ENCODE measurements around the gene SHROOM1.
A peak's percentile ranks its signal among the peaks of the same experiment; 100 is the strongest.

The SHROOM1 gene

GRCh38 chr5:132837868-132838267 is 7.4 kb upstream of the SHROOM1 start:
- no peak for DNase-seq
- Mint-ChIP-seq H3K36me3 (ENCODE audit: low read depth) (no peaks in the 10 kb centered on the region), H3K4me3 (no peak overlapping the region), H3K27me3 (peaks cover under 1% of the 10 kb centered on the region), H3K9me3 (no peaks in the 10 kb centered on the region), H3K27ac (no peak overlapping the region), H3K4me1 (ENCODE audit: low read depth) (no peaks in the 10 kb centered on the region)

- no peak for DNase-seq
- Mint-ChIP-seq H3K36me3 (ENCODE audit: low read depth) (no peaks in the 10 kb centered on the region), H3K4me3 (no peak overlapping the region), H3K4me1 (ENCODE audit: low read depth) (no peaks in the 10 kb centered on the region), H3K9me3 (no peaks in the 10 kb centered on the region), H3K27ac (no peak overlapping the region), H3K27me3 (peaks cover 4% of the 10 kb centered on the region)
These were observed 6.4 kb upstream of the SHROOM1 start for GRCh38 chr5:132836852-132837251.

DNA sequence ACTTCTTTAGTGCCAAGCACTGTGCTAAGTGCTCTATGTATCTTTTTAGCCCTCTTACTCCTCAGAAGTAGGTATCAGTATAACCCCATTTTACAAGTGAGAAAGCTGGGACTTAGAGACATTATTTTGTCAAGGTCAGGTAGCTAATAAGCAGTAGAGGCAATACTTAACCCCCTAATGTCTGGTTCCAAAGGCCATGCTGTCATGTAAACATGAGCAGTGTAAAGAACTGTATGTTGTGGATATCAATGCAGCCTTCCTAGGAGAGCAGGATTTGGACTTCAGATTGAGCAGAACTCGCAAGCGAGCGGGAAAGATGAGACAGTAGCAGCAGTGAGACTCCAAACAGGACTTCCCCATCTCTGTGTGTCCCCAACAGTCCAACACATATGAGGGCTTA is 3.6 kb upstream of the SHROOM1 start:
- H3K27ac Mint-ChIP-seq, result no peak overlapping the region
- peaks cover 24% of the 10 kb centered on the region for H3K27me3 Mint-ChIP-seq
- no peak for DNase-seq
- H3K9me3 Mint-ChIP-seq, result no peaks in the 10 kb centered on the region
- H3K36me3 Mint-ChIP-seq (ENCODE audit: low read depth), result no peaks in the 10 kb centered on the region
- peaks cover 14% of the 10 kb centered on the region for H3K4me1 Mint-ChIP-seq (ENCODE audit: low read depth)
- H3K4me3 Mint-ChIP-seq, result no peak overlapping the region

GRCh38 chr5:132832612-132833011 is 2.2 kb upstream of the SHROOM1 start:
- Mint-ChIP-seq H3K27me3 (peaks cover 38% of the 10 kb centered on the region), H3K36me3 (ENCODE audit: low read depth) (no peaks in the 10 kb centered on the region), H3K9me3 (no peaks in the 10 kb centered on the region), H3K4me1 (ENCODE audit: low read depth) (peaks cover 17% of the 10 kb centered on the region), H3K4me3 (no peak overlapping the region), H3K27ac (no peak overlapping the region)
- no peak for DNase-seq

DNA sequence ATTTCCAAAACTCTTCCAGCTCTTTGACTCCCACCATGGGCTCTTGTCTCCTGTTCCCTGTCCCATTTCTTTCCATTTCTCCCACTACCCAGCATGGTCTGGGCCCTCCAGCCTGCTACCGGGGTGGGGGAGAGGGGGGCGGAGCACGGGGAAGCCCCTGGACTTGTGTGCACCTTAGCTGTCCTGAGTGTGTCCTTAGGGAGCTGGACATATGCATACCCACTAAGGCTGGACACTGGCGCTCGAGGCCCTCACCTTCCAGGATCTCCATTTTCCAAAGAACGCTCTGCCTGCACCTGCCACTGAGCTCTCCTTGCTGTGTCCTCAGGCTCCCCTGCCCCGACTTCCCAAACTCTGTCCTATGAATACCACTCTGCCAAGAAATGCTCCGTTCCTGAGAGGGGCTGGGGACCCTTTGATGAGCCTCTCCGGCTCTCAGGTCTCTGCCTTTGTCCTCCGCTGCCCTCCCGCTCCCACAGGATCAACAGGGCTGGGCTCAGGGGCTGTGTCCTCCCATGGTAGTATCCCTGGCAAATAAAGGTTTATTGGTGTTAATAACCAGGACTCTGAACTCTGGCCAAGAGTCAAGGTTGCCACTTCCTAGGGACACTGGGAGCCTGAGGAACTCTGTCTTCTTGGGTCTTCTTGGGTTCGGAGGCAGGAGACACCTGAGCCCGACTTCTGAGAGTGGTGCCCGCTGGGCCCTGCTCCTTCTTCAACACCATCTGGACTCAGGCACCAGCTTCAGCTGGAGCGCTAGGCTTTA is 831 bp upstream of the SHROOM1 start:
- H3K4me1 Mint-ChIP-seq (ENCODE audit: low read depth), result peaks cover 18% of the 10 kb centered on the region
- DNase-seq, result no peak
- no peak overlapping the region for H3K27ac Mint-ChIP-seq
- H3K36me3 Mint-ChIP-seq (ENCODE audit: low read depth), result no peaks in the 10 kb centered on the region
- peak overlapping the region; percentile 57 for H3K4me3 Mint-ChIP-seq
- H3K27me3 Mint-ChIP-seq, result peaks cover 52% of the 10 kb centered on the region
- H3K9me3 Mint-ChIP-seq, result no peaks in the 10 kb centered on the region

DNA sequence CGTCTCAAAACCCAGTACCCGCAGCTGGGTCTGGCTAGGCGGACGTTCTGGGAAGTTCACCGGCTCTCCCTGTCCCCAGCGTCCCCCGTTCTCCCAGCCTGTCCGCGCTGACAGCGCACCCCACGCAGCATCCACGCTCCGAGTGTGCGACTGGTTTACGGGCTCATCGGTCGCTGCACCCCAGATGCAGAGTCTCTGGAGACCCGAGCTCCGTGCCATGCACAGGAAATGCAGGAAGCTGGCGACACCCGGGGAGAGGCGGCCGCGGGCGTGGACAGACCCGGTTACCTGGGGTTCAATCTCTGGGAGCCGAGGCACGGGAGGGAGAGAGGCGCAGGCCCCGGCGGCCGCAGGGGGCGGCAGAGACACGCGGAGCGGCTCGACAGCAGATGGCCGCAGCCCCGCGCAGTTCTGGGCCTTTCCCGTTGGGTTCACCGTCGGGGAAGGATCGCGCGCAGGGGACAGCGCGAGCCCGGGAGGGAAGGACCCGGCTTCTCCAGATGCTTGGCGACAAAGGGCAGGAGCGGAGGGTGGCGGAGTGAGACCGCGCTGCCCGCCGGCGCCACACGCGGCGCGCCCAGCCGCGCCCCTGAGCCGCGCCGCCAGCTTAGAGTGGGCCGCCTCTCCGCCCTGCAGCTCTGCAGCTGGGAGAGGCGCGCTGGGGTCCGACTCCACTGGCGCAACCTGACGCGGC is 558 bp downstream of the SHROOM1 start:
- peak overlapping the region; percentile 81 for H3K4me3 Mint-ChIP-seq
- DNase-seq, result peak; percentile 84
- H3K9me3 Mint-ChIP-seq, result no peaks in the 10 kb centered on the region
- no peaks in the 10 kb centered on the region for H3K36me3 Mint-ChIP-seq (ENCODE audit: low read depth)
- H3K27ac Mint-ChIP-seq, result peak overlapping the region; percentile 67
- peaks cover 18% of the 10 kb centered on the region for H3K4me1 Mint-ChIP-seq (ENCODE audit: low read depth)
- H3K27me3 Mint-ChIP-seq, result peaks cover 61% of the 10 kb centered on the region

GRCh38 chr5:132828846-132829494 is 1.5 kb downstream of the SHROOM1 start:
- Mint-ChIP-seq H3K9me3 (no peaks in the 10 kb centered on the region), H3K27me3 (peaks cover 70% of the 10 kb centered on the region), H3K36me3 (ENCODE audit: low read depth) (no peaks in the 10 kb centered on the region), H3K4me1 (ENCODE audit: low read depth) (peaks cover 18% of the 10 kb centered on the region), H3K4me3 (peak overlapping the region; percentile 81), H3K27ac (no peak overlapping the region)
- no peak for DNase-seq

GRCh38 chr5:132827943-132828673 is 2.3 kb downstream of the SHROOM1 start:
- Mint-ChIP-seq H3K4me3 (no peak overlapping the region), H3K9me3 (no peaks in the 10 kb centered on the region), H3K27me3 (peaks cover 76% of the 10 kb centered on the region), H3K27ac (no peak overlapping the region), H3K4me1 (ENCODE audit: low read depth) (peaks cover 18% of the 10 kb centered on the region), H3K36me3 (ENCODE audit: low read depth) (no peaks in the 10 kb centered on the region)
- DNase-seq, result no peak

DNA sequence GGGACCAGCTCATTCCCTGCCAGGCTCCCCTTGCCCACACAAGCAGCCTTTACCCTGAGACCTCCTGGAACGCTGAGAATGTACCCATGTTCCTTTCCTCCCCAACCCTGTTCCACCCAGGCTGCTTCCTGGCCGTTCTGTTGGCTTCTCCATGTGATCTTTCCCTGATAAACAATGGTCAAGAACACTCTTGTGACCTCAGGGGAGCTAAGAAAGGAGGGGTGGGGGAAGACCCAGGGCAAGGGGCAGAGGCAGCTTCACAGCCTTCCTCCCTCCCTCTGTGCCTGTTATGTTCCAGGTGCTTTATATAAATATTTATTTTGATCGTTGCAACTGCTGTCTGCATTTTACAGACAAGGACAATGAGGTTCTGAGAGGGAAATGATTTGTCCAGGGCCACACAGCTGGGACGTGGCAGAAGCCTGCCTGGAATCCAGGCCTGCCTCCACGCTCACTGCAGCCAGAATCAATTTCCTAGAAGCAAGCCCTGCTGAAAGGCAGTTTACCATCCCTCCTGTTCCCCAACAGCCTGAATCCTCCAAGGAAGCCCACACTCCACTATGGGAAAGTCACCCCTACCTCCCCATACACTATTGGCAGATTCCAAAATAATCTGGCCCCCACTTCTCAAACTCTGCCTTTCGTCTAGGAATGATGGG is 3.9 kb downstream of the SHROOM1 start:
- Mint-ChIP-seq H3K27me3 (peaks cover 76% of the 10 kb centered on the region), H3K36me3 (ENCODE audit: low read depth) (no peaks in the 10 kb centered on the region), H3K4me3 (peak overlapping the region; percentile 20), H3K4me1 (ENCODE audit: low read depth) (peaks cover 18% of the 10 kb centered on the region), H3K9me3 (no peaks in the 10 kb centered on the region), H3K27ac (no peak overlapping the region)
- no peak for DNase-seq

DNA sequence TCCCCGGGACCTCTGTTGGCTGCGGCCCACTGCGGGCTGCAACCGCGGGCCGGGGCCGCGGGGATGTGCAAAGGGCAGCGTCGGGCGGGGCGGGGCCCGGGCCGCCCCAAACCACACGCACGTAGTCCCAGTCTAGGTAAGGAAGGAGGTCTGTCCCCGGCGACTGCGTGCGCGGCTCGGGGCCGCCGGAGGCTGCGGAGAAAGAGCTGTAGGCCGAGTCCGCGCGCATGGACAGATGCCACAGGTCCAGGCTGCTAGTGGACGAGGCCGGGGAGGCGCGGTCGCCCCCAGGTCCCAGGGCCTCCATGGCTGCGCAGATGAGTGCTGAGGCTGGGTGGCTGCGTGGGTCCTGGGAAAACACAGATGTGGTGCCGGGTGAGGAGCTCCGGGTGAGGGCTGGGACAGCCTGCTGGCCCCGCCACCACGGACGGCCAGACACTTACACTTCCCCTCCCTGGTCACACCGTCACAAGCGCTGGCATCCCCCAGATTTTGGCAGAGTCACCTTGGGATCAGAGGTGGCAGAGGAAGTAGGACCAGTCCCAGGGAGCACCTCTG is 4.5 kb downstream of the SHROOM1 start:
- H3K27me3 Mint-ChIP-seq, result peaks cover 74% of the 10 kb centered on the region
- no peaks in the 10 kb centered on the region for H3K9me3 Mint-ChIP-seq
- H3K27ac Mint-ChIP-seq, result no peak overlapping the region
- no peak for DNase-seq
- no peaks in the 10 kb centered on the region for H3K36me3 Mint-ChIP-seq (ENCODE audit: low read depth)
- peak overlapping the region; percentile 20 for H3K4me3 Mint-ChIP-seq
- peaks cover 14% of the 10 kb centered on the region for H3K4me1 Mint-ChIP-seq (ENCODE audit: low read depth)

- H3K27me3 Mint-ChIP-seq, result peaks cover 74% of the 10 kb centered on the region
- H3K27ac Mint-ChIP-seq, result no peak overlapping the region
- no peaks in the 10 kb centered on the region for H3K36me3 Mint-ChIP-seq (ENCODE audit: low read depth)
- H3K4me3 Mint-ChIP-seq, result no peak overlapping the region
- no peaks in the 10 kb centered on the region for H3K9me3 Mint-ChIP-seq
- H3K4me1 Mint-ChIP-seq (ENCODE audit: low read depth), result peaks cover 16% of the 10 kb centered on the region
- peak; percentile 50 for DNase-seq
These were observed 5.2 kb downstream of the SHROOM1 start for GRCh38 chr5:132825033-132825833.

GRCh38 chr5:132824426-132824825 is 6.0 kb downstream of the SHROOM1 start:
- Mint-ChIP-seq H3K36me3 (ENCODE audit: low read depth) (no peaks in the 10 kb centered on the region), H3K27ac (no peak overlapping the region), H3K9me3 (no peaks in the 10 kb centered on the region), H3K4me1 (ENCODE audit: low read depth) (peaks cover 16% of the 10 kb centered on the region), H3K4me3 (peak overlapping the region; percentile 20), H3K27me3 (peaks cover 74% of the 10 kb centered on the region)
- no peak for DNase-seq

DNA sequence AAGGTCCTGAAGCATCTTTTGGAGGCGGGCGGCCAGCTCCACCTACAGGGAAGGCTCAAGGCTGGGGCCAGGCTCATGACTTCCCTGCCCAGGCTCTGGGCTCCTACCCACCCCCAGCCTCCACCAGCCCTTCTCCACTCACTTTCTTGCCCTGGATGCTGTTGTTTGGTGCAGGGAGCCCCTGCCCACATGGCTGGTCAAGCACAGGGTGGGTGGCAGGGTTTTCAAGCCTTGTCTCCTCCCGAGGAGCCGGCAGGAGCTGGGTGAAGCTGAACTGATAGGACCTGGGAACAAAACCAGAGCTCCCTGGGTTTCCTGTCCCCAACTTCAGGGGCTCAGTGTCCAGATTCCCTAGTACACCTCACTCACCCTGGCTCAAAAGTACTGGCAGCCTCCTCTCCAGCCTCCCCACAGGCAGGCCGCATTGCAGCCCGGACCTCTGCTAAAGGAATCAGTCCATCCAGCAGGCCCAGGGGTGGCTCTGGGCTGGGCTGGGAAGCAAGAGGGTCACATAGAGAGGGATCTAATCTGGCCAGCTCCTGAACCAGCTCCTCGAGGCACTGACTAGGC is 6.9 kb downstream of the SHROOM1 start:
- no peaks in the 10 kb centered on the region for H3K9me3 Mint-ChIP-seq
- H3K27me3 Mint-ChIP-seq, result peaks cover 74% of the 10 kb centered on the region
- H3K4me3 Mint-ChIP-seq, result no peak overlapping the region
- no peaks in the 10 kb centered on the region for H3K36me3 Mint-ChIP-seq (ENCODE audit: low read depth)
- no peak overlapping the region for H3K27ac Mint-ChIP-seq
- H3K4me1 Mint-ChIP-seq (ENCODE audit: low read depth), result peaks cover 15% of the 10 kb centered on the region
- DNase-seq, result no peak
